Measurements from ENCODE around the gene ZEB2.

GRCh38 chr2:144484201-144484948, 35.5 kb downstream of the ZEB2 start:
- TF ChIP-seq POLR2A (IDR thresholded peaks at IDR 0.05) = no peak
- no peak for TF ChIP-seq CTCF (IDR thresholded peaks at IDR 0.05)

Measured in adrenal gland (tissue), 5 donors.